HEK293T (cell line): ENCODE data around the gene ARID4A.

Experiments
- CTCF ChIA-PET: fragments of 350-600 bp; formaldehyde crosslinking; extraction: SDS; loops from one replicate; lab custom pipeline; 2021; ENCODE audit warnings: antibody characterized with exemption, inconsistent platforms; lab: Yijun Ruan, JAX
- POLR2A ChIA-PET: fragments of 350-600 bp; formaldehyde crosslinking; extraction: SDS; loops from one replicate; lab custom pipeline; 2020; ENCODE audit warnings: antibody characterized with exemption, inconsistent platforms; lab: Yijun Ruan, JAX
- DNase-seq: peaks from one replicate; pipeline ENCODE4 v3.0.0; 2012; ENCODE audit warnings: mixed read lengths; ENCODE audit errors: extremely low spot score
- ARNT ChIP-seq: fragments of 450-650 bp; IDR thresholded peaks from 2 replicates; pipeline ENCODE4 v1.6.1; 2017; ENCODE audit warnings: mild to moderate bottlenecking
- BHLHE40 ChIP-seq: fragments of 450-650 bp; IDR thresholded peaks from 2 replicates; pipeline ENCODE4 v1.6.1; 2016; ENCODE audit warnings: mild to moderate bottlenecking, moderate library complexity, borderline replicate concordance
- CTBP1 ChIP-seq: fragments of 450-650 bp; IDR thresholded peaks from 2 replicates; pipeline ENCODE4 v1.6.1; 2016; ENCODE audit warnings: borderline replicate concordance
- ELF4 ChIP-seq: fragments of 450-650 bp; IDR thresholded peaks from 2 replicates; pipeline ENCODE4 v1.6.1; 2017; ENCODE audit warnings: antibody characterized with exemption
- FOXA1 ChIP-seq: fragments of 450-650 bp; IDR thresholded peaks from 2 replicates; pipeline ENCODE4 v1.6.1; 2016; ENCODE audit warnings: mild to moderate bottlenecking
- FOXK2 ChIP-seq: fragments of 450-650 bp; IDR thresholded peaks from 2 replicates; pipeline ENCODE4 v1.6.1; 2016; ENCODE audit warnings: mild to moderate bottlenecking
- FOXM1 ChIP-seq: fragments of 450-650 bp; IDR thresholded peaks from 2 replicates; pipeline ENCODE4 v1.6.1; 2017; ENCODE audit warnings: mild to moderate bottlenecking, borderline replicate concordance
- HDGF ChIP-seq: fragments of 450-650 bp; IDR thresholded peaks from 2 replicates; pipeline ENCODE4 v1.6.1; 2017; ENCODE audit warnings: antibody characterized with exemption, borderline replicate concordance
- L3MBTL2 ChIP-seq: fragments of 450-650 bp; conservative IDR thresholded peaks from 2 replicates; pipeline ENCODE4 v1.6.1; 2016; ENCODE audit warnings: mild to moderate bottlenecking
- LEF1 ChIP-seq: fragments of 450-650 bp; IDR thresholded peaks from 2 replicates; pipeline ENCODE4 v1.6.1; 2017; ENCODE audit warnings: mild to moderate bottlenecking, borderline replicate concordance
- NFRKB ChIP-seq: fragments of 450-650 bp; IDR thresholded peaks from 2 replicates; pipeline ENCODE4 v1.6.1; 2016; ENCODE audit warnings: mild to moderate bottlenecking, moderate library complexity
- PKNOX1 ChIP-seq: fragments of 450-650 bp; IDR thresholded peaks from 2 replicates; pipeline ENCODE4 v1.6.1; 2016
- SP1 ChIP-seq: fragments of 450-650 bp; IDR thresholded peaks from 2 replicates; pipeline ENCODE4 v1.6.1; 2017
- SUZ12 ChIP-seq: fragments of 450-650 bp; IDR thresholded peaks from 2 replicates; pipeline ENCODE4 v1.6.1; 2016; ENCODE audit warnings: mild to moderate bottlenecking
- TARDBP ChIP-seq: fragments of 450-650 bp; IDR thresholded peaks from 2 replicates; pipeline ENCODE4 v1.6.1; 2016
- ZNF384 ChIP-seq: fragments of 450-650 bp; IDR thresholded peaks from 2 replicates; pipeline ENCODE4 v1.6.1; 2016

Gene ARID4A

GRCh38 chr14:58296726-58297125, 1.6 kb upstream of the ARID4A start:
- DNase-seq, result no peak
- ChIA-PET CTCF (no interaction called here), POLR2A (interaction anchor here (1.7 to 3.1 kb wide), 4 partner anchors 15 to 132 kb away, joined by 4 to 21 read pairs (median 12); partner anchors contain the start of gene TOMM20L)
- TF ChIP-seq FOXK2 (no peak), FOXA1 (no peak), LEF1 (no peak), NFRKB (no peak), ZNF384 (no peak), L3MBTL2 (no peak), ELF4 (no peak), SUZ12 (no peak), HDGF (no peak), CTBP1 (no peak), BHLHE40 (no peak), TARDBP (no peak), PKNOX1 (no peak), FOXM1 (no peak), SP1 (no peak), ARNT (no peak)

GRCh38 chr14:58297412-58297761, 968 bp upstream of the ARID4A start:
- ChIA-PET CTCF (no interaction called here), POLR2A (interaction anchor here (0.6 to 3.2 kb wide), 15 partner anchors 10 to 1439 kb away, joined by 3 to 32 read pairs (median 8); partner anchors contain the start of genes ACTR10, DAAM1, KIAA0586 and PSMA3)
- peak; percentile 52 for TF ChIP-seq L3MBTL2
- no peak for TF ChIP-seq HDGF
- no peak for TF ChIP-seq NFRKB
- no peak for DNase-seq

GRCh38 chr14:58297762-58298476, 436 bp upstream of the ARID4A start:
- POLR2A ChIA-PET, result interaction anchor here (0.6 to 3.2 kb wide), 35 partner anchors 8 to 891 kb away, joined by 3 to 32 read pairs (median 4); partner anchors contain the start of genes ACTR10, DAAM1, KIAA0586 and PSMA3
- peak; percentile 94 for DNase-seq
- no peak for TF ChIP-seq TARDBP
- TF ChIP-seq SUZ12, result no peak
- no peak for TF ChIP-seq ARNT
- no peak for TF ChIP-seq LEF1
- TF ChIP-seq FOXK2, result no peak
- TF ChIP-seq L3MBTL2, result no peak
- no peak for TF ChIP-seq FOXA1
- no peak for TF ChIP-seq CTBP1
- TF ChIP-seq PKNOX1, result peak; percentile 93
- no peak for TF ChIP-seq SP1
- TF ChIP-seq NFRKB, result peak; percentile 76
- TF ChIP-seq ZNF384, result peak; percentile 89
- no peak for TF ChIP-seq HDGF
- TF ChIP-seq ELF4, result peak; percentile 59
- no peak for TF ChIP-seq BHLHE40
- no peak for TF ChIP-seq FOXM1
- CTCF ChIA-PET, result no interaction called here

GRCh38 chr14:58299401-58300330, 1.3 kb downstream of the ARID4A start:
- ChIA-PET POLR2A (interaction anchor here (1.0 to 3.2 kb wide), 4 partner anchors 13 to 101 kb away, joined by 4 to 32 read pairs (median 12); partner anchors contain the start of genes PSMA3 and TOMM20L), CTCF (no interaction called here)
- DNase-seq, result peak; percentile 9
- no peak for TF ChIP-seq TARDBP
- no peak for TF ChIP-seq FOXM1
- TF ChIP-seq LEF1, result no peak
- no peak for TF ChIP-seq HDGF
- TF ChIP-seq PKNOX1, result no peak

- POLR2A ChIA-PET, result no interaction called here
- no peak for TF ChIP-seq TARDBP
- TF ChIP-seq ZNF384, result no peak
- TF ChIP-seq SP1, result no peak
- no peak for TF ChIP-seq NFRKB
- no peak for TF ChIP-seq L3MBTL2
- no peak for TF ChIP-seq HDGF
- no peak for TF ChIP-seq FOXK2
- no peak for TF ChIP-seq ARNT
- CTCF ChIA-PET, result no interaction called here
- no peak for DNase-seq
Measured at GRCh38 chr14:58301416-58301815, 3.1 kb downstream of the ARID4A start.

GRCh38 chr14:58305730-58306129, 7.4 kb downstream of the ARID4A start:
- ChIA-PET CTCF (interaction anchor here (0.6 kb wide), 1 partner anchor 63 kb away, joined by 3 read pairs; no protein-coding TSS in a partner anchor), POLR2A (interaction anchor here (1.1 kb wide), 1 partner anchor 7 kb away, joined by 4 read pairs; the partner anchor contains the start of gene ARID4A)
- TF ChIP-seq FOXK2 (no peak), SUZ12 (no peak), L3MBTL2 (no peak), LEF1 (no peak)

More at GRCh38 chr14:58305730-58306129, 7.4 kb downstream of the ARID4A start:
- no peak for DNase-seq
